ENCODE measurements around the gene CTSL. TPM values are rescaled to one million over a fixed set of nuclear protein-coding genes. Genes with fewer than 3 reads are reported as not detected.
A peak's percentile ranks its signal among the peaks of the same experiment; 100 is the strongest.

The CTSL gene
- polyA plus RNA-seq (ENCODE audit: insufficient read length in 10 of 10): 10 to 100 TPM; 40.7 to 61.5 (median 49.9) TPM
- long read RNA-seq, donor 1, partial matches to known transcripts: 29 of 35 reads
- long read RNA-seq, donor 1, other reads (novel, unspliced or antisense): 0 of 35 reads
- long read RNA-seq, donor 2, partial matches to known transcripts: 5 of 9 reads
- long read RNA-seq, donor 2, other reads (novel, unspliced or antisense): 0 of 9 reads
- long read RNA-seq, donor 3: 0 reads
- long read RNA-seq, donor 4, transcript CTSL-201 (8 exons, 1,436 nt): major isoform, 5 of 16 reads
- long read RNA-seq, donor 4, transcript CTSL-203 (8 exons, 2,177 nt): major isoform, 5 of 16 reads
- long read RNA-seq, donor 4, partial matches to known transcripts: 0 of 16 reads
- long read RNA-seq, donor 4, other reads (novel, unspliced or antisense): 6 of 16 reads
- long read RNA-seq, donor 5, transcript CTSL-201 (8 exons, 1,436 nt): major isoform, 9 of 13 reads
- long read RNA-seq, donor 5, partial matches to known transcripts: 0 of 13 reads
- long read RNA-seq, donor 5, other reads (novel, unspliced or antisense): 0 of 13 reads
- long read RNA-seq, donor 6, transcript CTSL-201 (8 exons, 1,436 nt): major isoform, 6 of 59 reads
- long read RNA-seq, donor 6, transcript CTSL-203 (8 exons, 2,177 nt): major isoform, 6 of 59 reads
- long read RNA-seq, donor 6, partial matches to known transcripts: 47 of 59 reads
- long read RNA-seq, donor 6, other reads (novel, unspliced or antisense): 0 of 59 reads
- long read RNA-seq, donor 7, partial matches to known transcripts: 31 of 36 reads
- long read RNA-seq, donor 7, other reads (novel, unspliced or antisense): 0 of 36 reads
- long read RNA-seq, donor 8, transcript CTSL-201 (8 exons, 1,436 nt): major isoform, 5 of 62 reads
- long read RNA-seq, donor 8, partial matches to known transcripts: 54 of 62 reads
- long read RNA-seq, donor 8, other reads (novel, unspliced or antisense): 0 of 62 reads
- long read RNA-seq, donor 9: 0 reads

- peak; percentile 72 to 95 (median 90) for DNase-seq
Measured at GRCh38 chr9:87725900-87726709, at the start of gene CTSL. CTSL (plus strand) TSS chr9:87726119; CDS start chr9:87727604, 1,485 bp downstream.

- no peak for DNase-seq
Measured at GRCh38 chr9:87676976-87677775, 48.7 kb upstream of the CTSL start.

- no peak for DNase-seq
Measured at GRCh38 chr9:87677776-87678587, 47.9 kb upstream of the CTSL start.

GRCh38 chr9:87678650-87679355, 47.1 kb upstream of the CTSL start:
- peak; percentile 69 to 84 (median 77) for DNase-seq

- no peak for DNase-seq
Measured at GRCh38 chr9:87681271-87682061, 44.5 kb upstream of the CTSL start.

GRCh38 chr9:87682085-87682484, 43.8 kb upstream of the CTSL start:
- no peak for DNase-seq

GRCh38 chr9:87682618-87683017, 43.3 kb upstream of the CTSL start:
- DNase-seq: no peak

GRCh38 chr9:87683751-87684626, 41.9 kb upstream of the CTSL start:
- no peak for DNase-seq

- no peak for DNase-seq
Measured at GRCh38 chr9:87684627-87685219, 41.2 kb upstream of the CTSL start.

- DNase-seq: no peak
Measured at GRCh38 chr9:87685441-87685840, 40.5 kb upstream of the CTSL start.

- peak in 1 of 3 donors; percentile 36 for DNase-seq
Measured at GRCh38 chr9:87685871-87686519, 39.9 kb upstream of the CTSL start.

GRCh38 chr9:87686520-87687090, 39.3 kb upstream of the CTSL start:
- no peak for DNase-seq

GRCh38 chr9:87687207-87687606, 38.7 kb upstream of the CTSL start:
- no peak for DNase-seq

GRCh38 chr9:87694236-87694755, 31.6 kb upstream of the CTSL start:
- DNase-seq: no peak

- DNase-seq: no peak
Measured at GRCh38 chr9:87695523-87695922, 30.4 kb upstream of the CTSL start.

GRCh38 chr9:87696641-87697040, 29.3 kb upstream of the CTSL start:
- DNase-seq: no peak

Data from muscle of back (tissue), 13 donors.